Measurements from ENCODE around the gene UBE2D3. TPM values are rescaled to one million over a fixed set of nuclear protein-coding genes. Genes with fewer than 3 reads are reported as not detected.

UBE2D3 gene
- total RNA-seq, 1 donor, result 487 TPM

DNA sequence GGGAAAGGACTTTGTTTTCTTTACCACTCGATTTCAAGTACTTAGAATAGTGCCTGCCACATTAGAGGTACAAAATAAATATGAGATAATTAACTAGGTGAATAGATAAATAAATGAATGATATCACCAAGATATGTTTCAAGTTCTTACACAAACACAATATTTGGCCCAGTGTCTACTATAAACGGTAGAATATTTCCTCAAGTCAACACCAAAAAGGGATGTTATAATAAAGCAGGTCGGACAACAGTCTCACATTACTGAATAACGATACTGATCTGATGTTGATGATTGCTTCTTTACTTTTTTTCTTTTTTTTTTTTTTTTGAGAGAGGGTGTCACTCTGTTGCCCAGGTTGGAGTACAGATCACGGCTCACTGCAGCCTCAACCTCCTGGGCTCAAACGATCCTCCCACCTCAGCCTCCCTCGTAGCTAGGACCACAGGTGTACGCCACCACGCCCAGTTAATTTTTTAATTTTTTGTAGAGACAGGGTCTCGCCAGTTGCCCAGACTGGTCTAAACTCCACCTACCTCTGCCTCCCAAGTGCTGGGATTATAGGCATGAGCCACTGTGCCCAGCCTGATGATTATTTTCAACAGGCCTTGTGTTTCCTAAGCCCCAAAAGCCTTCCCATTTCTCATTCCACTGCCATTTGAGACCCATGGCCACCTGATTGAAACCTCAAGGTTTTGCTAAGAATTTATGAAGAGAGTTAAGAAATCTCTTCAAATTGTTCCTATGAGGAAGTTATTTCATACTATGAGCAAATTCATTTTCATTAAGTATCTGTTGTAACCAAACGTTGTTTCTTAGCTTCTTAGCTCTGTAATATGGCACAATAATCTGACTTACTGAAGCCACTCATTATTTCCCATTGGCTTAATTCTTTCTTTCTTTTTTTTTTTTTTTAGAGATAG, 68.8 kb downstream of the UBE2D3 start:
- TF ChIP-seq, protein P1, sequence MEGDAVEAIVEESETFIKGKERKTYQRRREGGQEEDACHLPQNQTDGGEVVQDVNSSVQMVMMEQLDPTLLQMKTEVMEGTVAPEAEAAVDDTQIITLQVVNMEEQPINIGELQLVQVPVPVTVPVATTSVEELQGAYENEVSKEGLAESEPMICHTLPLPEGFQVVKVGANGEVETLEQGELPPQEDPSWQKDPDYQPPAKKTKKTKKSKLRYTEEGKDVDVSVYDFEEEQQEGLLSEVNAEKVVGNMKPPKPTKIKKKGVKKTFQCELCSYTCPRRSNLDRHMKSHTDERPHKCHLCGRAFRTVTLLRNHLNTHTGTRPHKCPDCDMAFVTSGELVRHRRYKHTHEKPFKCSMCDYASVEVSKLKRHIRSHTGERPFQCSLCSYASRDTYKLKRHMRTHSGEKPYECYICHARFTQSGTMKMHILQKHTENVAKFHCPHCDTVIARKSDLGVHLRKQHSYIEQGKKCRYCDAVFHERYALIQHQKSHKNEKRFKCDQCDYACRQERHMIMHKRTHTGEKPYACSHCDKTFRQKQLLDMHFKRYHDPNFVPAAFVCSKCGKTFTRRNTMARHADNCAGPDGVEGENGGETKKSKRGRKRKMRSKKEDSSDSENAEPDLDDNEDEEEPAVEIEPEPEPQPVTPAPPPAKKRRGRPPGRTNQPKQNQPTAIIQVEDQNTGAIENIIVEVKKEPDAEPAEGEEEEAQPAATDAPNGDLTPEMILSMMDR (IDR thresholded peaks at IDR 0.05; ENCODE audit: insufficient read depth, low read length), result no peak
- no peak for DNase-seq (ENCODE audit: low read depth)
- H3K4me3 ChIP-seq (ENCODE audit: low read depth, low read length), result no peak overlapping the region

DNA sequence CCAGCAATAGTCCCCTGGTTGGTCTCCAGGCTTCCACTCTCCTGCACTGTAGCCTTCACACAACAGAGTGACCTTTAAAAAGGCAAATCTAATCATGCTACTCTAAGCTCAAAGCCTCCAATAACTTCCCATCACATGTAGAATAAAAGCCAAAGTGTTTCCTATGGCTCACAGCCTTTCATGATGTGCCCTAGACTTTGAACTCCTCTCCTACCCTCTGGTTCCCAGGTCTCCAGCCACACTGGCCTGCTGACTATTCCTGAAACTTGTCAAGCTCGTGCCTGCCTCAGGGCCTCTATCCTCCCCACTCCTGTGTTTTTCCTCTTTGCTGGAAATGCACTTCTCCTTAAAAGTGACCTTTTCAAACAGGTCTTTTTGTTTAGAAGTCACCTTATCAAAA, 69.7 kb downstream of the UBE2D3 start:
- H3K4me3 ChIP-seq (ENCODE audit: low read depth, low read length), result no peak overlapping the region
- TF ChIP-seq, protein P1 (IDR thresholded peaks at IDR 0.05; ENCODE audit: insufficient read depth, low read length), result no peak
- no peak for DNase-seq (ENCODE audit: low read depth)

DNA sequence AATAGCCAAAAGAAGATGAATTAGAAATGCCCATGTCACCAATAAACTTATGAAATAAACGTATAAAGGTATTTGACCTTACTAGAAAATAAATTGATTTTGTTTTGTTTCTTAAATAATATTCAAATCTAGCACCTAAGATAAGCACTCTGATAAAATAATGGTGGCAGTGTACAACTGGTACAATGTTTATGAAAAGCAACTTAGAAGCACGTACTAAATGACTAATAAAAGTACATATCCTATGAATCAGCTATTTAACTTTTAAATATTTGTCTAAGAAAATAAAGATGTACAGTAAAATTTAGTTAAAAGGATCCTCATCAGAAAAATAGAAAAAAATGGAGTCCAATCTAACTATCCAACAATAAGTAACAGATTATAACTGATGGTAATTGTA, 73.3 kb downstream of the UBE2D3 start:
- DNase-seq (ENCODE audit: low read depth), result no peak
- TF ChIP-seq, protein P1 (IDR thresholded peaks at IDR 0.05; ENCODE audit: insufficient read depth, low read length), result no peak
- no peak overlapping the region for H3K4me3 ChIP-seq (ENCODE audit: low read depth, low read length)

DNA sequence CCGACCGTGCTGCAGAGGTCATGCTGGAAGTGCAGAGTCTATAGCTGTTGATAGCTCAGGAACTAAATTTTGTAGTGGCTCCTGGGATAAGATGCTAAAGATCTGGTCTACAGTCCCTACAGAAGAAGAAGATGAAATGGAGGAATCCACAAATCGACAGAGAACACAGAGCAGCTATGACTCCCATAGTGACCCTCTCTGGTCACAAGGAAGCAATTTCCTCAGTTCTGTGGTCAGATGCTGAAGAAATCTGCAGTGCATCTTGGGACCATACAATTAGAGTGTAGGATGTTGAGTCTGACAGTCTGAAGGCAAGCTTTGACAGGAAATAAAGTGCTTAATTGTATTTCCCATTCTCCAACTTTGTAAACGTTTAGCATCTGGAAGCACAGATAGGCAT, 75.4 kb downstream of the UBE2D3 start:
- H3K4me3 ChIP-seq (ENCODE audit: low read depth, low read length), result no peak overlapping the region
- TF ChIP-seq, protein P1 (IDR thresholded peaks at IDR 0.05; ENCODE audit: insufficient read depth, low read length), result no peak
- DNase-seq (ENCODE audit: low read depth), result no peak

Small RNA genes lying within 50 kb of the gene (small RNA-seq; reads per million reads assigned to genes)
- not detected for gene RNU7-151P

Other genes with a start within 250 kb of the UBE2D3 start
- gene MANBA, start 66.6 kb downstream of the UBE2D3 start, total RNA-seq (ENCODE audit: low replicate concordance), result 32.1 and 74.3 TPM in 2 replicates
- 30.3 and 52.9 TPM in 2 replicates for gene CISD2, start 41.4 kb upstream of the UBE2D3 start, total RNA-seq (ENCODE audit: low replicate concordance)
- gene SLC9B1, start 192.2 kb upstream of the UBE2D3 start, total RNA-seq (ENCODE audit: low replicate concordance), result 1.2 and 2.0 TPM in 2 replicates
- 10.4 and 31.2 TPM in 2 replicates for gene SLC9B2, start 249.2 kb upstream of the UBE2D3 start, total RNA-seq (ENCODE audit: low replicate concordance)

All from fibroblast of the aortic adventitia (primary cell).